GM12872 (cell line): ENCODE results near the gene SNAI1.

Experiments
- CTCF ChIP-seq: IDR thresholded peaks from 3 replicates; pipeline ENCODE4 v1.5.1; 2011; ENCODE audit warnings: low read depth, mild to moderate bottlenecking, low read length, moderate library complexity; ENCODE audit not compliant: insufficient read depth

The SNAI1 gene

GRCh38 chr20:50036703-50037102 lies 53.9 kb downstream of the SNAI1 start:
- no peak for TF ChIP-seq CTCF

- TF ChIP-seq CTCF = no peak
Observed at GRCh38 chr20:50037123-50037522, 54.3 kb downstream of the SNAI1 start.

- no peak for TF ChIP-seq CTCF
Observed at GRCh38 chr20:50037575-50037974, 54.8 kb downstream of the SNAI1 start.

- no peak for TF ChIP-seq CTCF
Observed at GRCh38 chr20:50038169-50038568, 55.4 kb downstream of the SNAI1 start.
